CD14-positive monocyte (primary cell): ENCODE data around the gene COG6. TPM values are rescaled to one million over a fixed set of nuclear protein-coding genes. Genes with fewer than 3 reads are reported as not detected.

Experiments
- DNase-seq, 3 donors: peaks; one replicate each; pipeline ENCODE4 v3.0.0-alpha.2; 2011 to 2022
- H2AFZ ChIP-seq: 2 replicates; pipeline ENCODE4 v1.6.0; 2012; ENCODE audit warnings: mild to moderate bottlenecking, low read depth, low read length, inconsistent platforms; ENCODE audit not compliant: insufficient read depth, poor library complexity, severe bottlenecking
- H3K27ac ChIP-seq, 2 donors: 1 replicate in 1 of 2; 2 replicates in 1 of 2; pipeline ENCODE4 v1.5.1; 2012 to 2013; ENCODE audit warnings: low read length in 2 of 2, control low read depth in 1 of 2, inconsistent platforms in 1 of 2, low read depth in 1 of 2, mild to moderate bottlenecking in 1 of 2
- H3K27me3 ChIP-seq, 2 donors: one replicate each; pipeline versions ENCODE4 v1.6.0 to v1.6.1; 2011 to 2013; ENCODE audit warnings: low read length in 2 of 2; ENCODE audit not compliant: control insufficient read depth in 2 of 2, insufficient read depth in 2 of 2
- H3K36me3 ChIP-seq, 2 donors: replicated peaks in 1 of 2; 1 replicate in 1 of 2; 2 replicates in 1 of 2; pipeline versions ENCODE4 v1.5.1 to v1.6.1; 2012 to 2013; ENCODE audit warnings: low read length in 2 of 2, control low read depth in 1 of 2, inconsistent platforms in 1 of 2, mild to moderate bottlenecking in 1 of 2; ENCODE audit not compliant: insufficient read depth in 2 of 2, control insufficient read depth in 1 of 2
- H3K4me1 ChIP-seq, 2 donors: 1 replicate in 1 of 2; 2 replicates in 1 of 2; pipeline versions ENCODE4 v1.5.1 to v1.6.1; 2012 to 2013; ENCODE audit warnings: low read length in 2 of 2, control low read depth in 1 of 2, inconsistent platforms in 1 of 2, mild to moderate bottlenecking in 1 of 2, moderate library complexity in 1 of 2; ENCODE audit not compliant: insufficient read depth in 2 of 2, control insufficient read depth in 1 of 2
- H3K4me2 ChIP-seq: replicated peaks from 2 replicates; pipeline ENCODE3; 2012; ENCODE audit warnings: low read length, moderate library complexity, mild to moderate bottlenecking; ENCODE audit not compliant: poor library complexity, severe bottlenecking; ENCODE audit errors: extremely low read depth
- H3K4me3 ChIP-seq, 3 experiments: fragments of 200-600 bp in 1 of 3; sonication (generic) in 1 of 3; replicated peaks in 1 of 3; 1 replicate in 2 of 3; 2 replicates in 1 of 3; pipeline ENCODE4 v1.5.1; 2011 to 2013; ENCODE audit warnings: low read length in 3 of 3, mild to moderate bottlenecking in 3 of 3, control low read depth in 2 of 3, low read depth in 2 of 3, inconsistent platforms in 1 of 3, moderate library complexity in 1 of 3
- H3K79me2 ChIP-seq: 2 replicates; pipeline ENCODE4 v1.6.0; 2012; ENCODE audit warnings: mild to moderate bottlenecking, control low read depth, inconsistent platforms, low read length, moderate library complexity; ENCODE audit not compliant: insufficient read depth
- H3K9ac ChIP-seq: 2 replicates; pipeline ENCODE4 v1.6.0; 2017; ENCODE audit warnings: low read length, mild to moderate bottlenecking; ENCODE audit not compliant: insufficient read depth, poor library complexity, severe bottlenecking
- H3K9me3 ChIP-seq, 2 donors: replicated peaks in 1 of 2; 1 replicate in 1 of 2; 2 replicates in 1 of 2; pipeline versions ENCODE4 v1.5.1 to v1.6.1; 2012 to 2013; ENCODE audit warnings: low read length in 2 of 2, control low read depth in 1 of 2; ENCODE audit not compliant: control insufficient read depth in 1 of 2, insufficient read depth in 1 of 2
- H4K20me1 ChIP-seq: 2 replicates; pipeline ENCODE4 v1.6.0; 2012; ENCODE audit warnings: mild to moderate bottlenecking, low read length, control low read depth, moderate library complexity; ENCODE audit not compliant: insufficient read depth
- H3K27ac Mint-ChIP-seq, 7 donors: one replicate each; pipeline ENCODE4 v1.8.0; 2020; ENCODE audit warnings: mild to moderate bottlenecking in 7 of 7, mixed read lengths in 7 of 7, moderate library complexity in 6 of 7, inconsistent platforms in 2 of 7
- H3K27me3 Mint-ChIP-seq, 3 donors: one replicate each; pipeline ENCODE4 v1.8.0; 2021 to 2022; ENCODE audit warnings: low read depth in 3 of 3, mild to moderate bottlenecking in 3 of 3, mixed read lengths in 3 of 3, moderate library complexity in 3 of 3, inconsistent platforms in 1 of 3
- H3K36me3 Mint-ChIP-seq, 2 donors: one replicate each; pipeline ENCODE4 v1.8.0; 2020; ENCODE audit warnings: mixed read lengths in 2 of 2, inconsistent platforms in 1 of 2, mild to moderate bottlenecking in 1 of 2
- H3K4me1 Mint-ChIP-seq: one replicate; pipeline ENCODE4 v1.8.0; 2020; ENCODE audit warnings: mild to moderate bottlenecking, mixed read lengths
- H3K4me3 Mint-ChIP-seq, 2 donors: one replicate each; pipeline ENCODE4 v1.8.0; 2020; ENCODE audit warnings: mild to moderate bottlenecking in 2 of 2, mixed read lengths in 2 of 2, moderate library complexity in 1 of 2
- H3K9me3 Mint-ChIP-seq, 7 donors: one replicate each; pipeline ENCODE4 v1.8.0; 2020 to 2022; ENCODE audit warnings: mixed read lengths in 7 of 7, mild to moderate bottlenecking in 6 of 7, moderate library complexity in 6 of 7, inconsistent platforms in 2 of 7
- CTCF ChIP-seq: fragments of 200-600 bp; IDR thresholded peaks from one replicate; pipeline ENCODE4 v1.8.0; 2022; ENCODE audit warnings: antibody characterized with exemption, mild to moderate bottlenecking
- WGBS: methylation state at CpG from one replicate; pipeline ENCODE4 v1.1.5; 2013; ENCODE audit warnings: missing lambda C conversion rate; ENCODE audit not compliant: insufficient coverage; 5-methylcytosine and 5-hydroxymethylcytosine counted together
- intact Hi-C, 2 donors: fragments of 100-400 bp; cut with micrococcal nuclease; formaldehyde crosslinking; loops; one replicate each; pipeline versions ENCODE4 v1.15.0 to v1.15.1; 2023
- polyA plus RNA-seq, 3 donors: library from polyadenylated mRNA; depleted of rRNA in 1 of 3; unstranded in 2 of 3; stranded (reverse) in 1 of 3; fragments of 300-500 nt in 2 of 3; fragments of >200 nt in 1 of 3; fragmentation: Illumina TruSeq in 2 of 3; gene quantifications; 1 replicate in 2 of 3; 2 replicates in 1 of 3; pipeline ENCODE4 v1.2.3, GENCODE V29; 2012 to 2021

COG6 gene
- polyA plus RNA-seq, 3 donors: 3.9 to 11.0 (median 8.4) TPM

GRCh38 chr13:39684531-39685137 is 29.2 kb downstream of the COG6 start:
- no peaks in the 10 kb centered on the region for H3K27me3 Mint-ChIP-seq
- no peak overlapping the region for H2AFZ ChIP-seq
- peaks cover 11% of the 10 kb centered on the region for H3K4me1 Mint-ChIP-seq
- intact Hi-C loops: loop anchor here (5.0 to 10.0 kb wide), 2 partner anchors 998 to 1090 kb away; partner anchors contain the start of gene MRPS31 (in 1 of the 2)
- H3K9ac ChIP-seq: no peak overlapping the region
- H3K27ac ChIP-seq: no peak overlapping the region
- peaks cover 6 to 10% of the 10 kb centered on the region in 2 donors for H3K4me1 ChIP-seq
- peaks cover 37 to 39% of the 10 kb centered on the region in 2 donors for H3K36me3 Mint-ChIP-seq
- H3K79me2 ChIP-seq: no peaks in the 10 kb centered on the region
- no peaks in the 10 kb centered on the region for H3K9me3 ChIP-seq
- no peak overlapping the region for H3K27ac Mint-ChIP-seq
- peaks cover 27 to 45% of the 10 kb centered on the region in 2 donors for H3K36me3 ChIP-seq
- TF ChIP-seq CTCF: peak; percentile 63
- peaks cover 0 to 7% (median 3%) of the 10 kb centered on the region in 7 donors for H3K9me3 Mint-ChIP-seq
- WGBS: no CpG with 5 or more reads among the region's 3 CpGs
- no peaks in the 10 kb centered on the region for H3K27me3 ChIP-seq
- no peaks in the 10 kb centered on the region for H4K20me1 ChIP-seq
- H3K4me3 Mint-ChIP-seq: no peak overlapping the region
- no peak overlapping the region for H3K4me3 ChIP-seq
- no peak overlapping the region for H3K4me2 ChIP-seq
- peak in 2 of 3 donors; percentile 21 to 67 for DNase-seq

- no CpG with 5 or more reads among the region's 1 CpG for WGBS
- H3K4me1 ChIP-seq: peaks cover 6 to 10% of the 10 kb centered on the region in 2 donors
- H3K4me2 ChIP-seq: no peak overlapping the region
- no peak overlapping the region for H2AFZ ChIP-seq
- H3K27me3 ChIP-seq: no peaks in the 10 kb centered on the region
- intact Hi-C loops: loop anchor here in 1 of 2 donors (10.0 kb wide), 1 partner anchor 1089 kb away; the partner anchor contains the start of gene MRPS31
- DNase-seq: peak in 2 of 3 donors; percentile 7 to 45
- H3K9ac ChIP-seq: no peak overlapping the region
- Mint-ChIP-seq H3K4me3 (no peak overlapping the region), H3K4me1 (peaks cover 11% of the 10 kb centered on the region), H3K27me3 (no peaks in the 10 kb centered on the region), H3K9me3 (peaks cover 0 to 3% (median 3%) of the 10 kb centered on the region in 7 donors), H3K36me3 (peaks cover 33 to 36% of the 10 kb centered on the region in 2 donors), H3K27ac (no peak overlapping the region)
- no peaks in the 10 kb centered on the region for H4K20me1 ChIP-seq
- H3K79me2 ChIP-seq: no peaks in the 10 kb centered on the region
- no peak overlapping the region for H3K4me3 ChIP-seq
- no peak for TF ChIP-seq CTCF
- H3K36me3 ChIP-seq: peaks cover 22 to 42% of the 10 kb centered on the region in 2 donors
- no peak overlapping the region for H3K27ac ChIP-seq
- H3K9me3 ChIP-seq: no peaks in the 10 kb centered on the region
Observed at GRCh38 chr13:39685652-39686051, 30.2 kb downstream of the COG6 start.
